GM12878 (cell line): ENCODE results near the gene NEK7. TPM values are rescaled to one million over a fixed set of nuclear protein-coding genes. Genes with fewer than 3 reads are reported as not detected.

Experiments used
- ATAC-seq: fragments of 200-7000 bp; cut with Tn5 transposase; 3 replicates; pipeline ENCODE4 v1.9.1; 2020; ENCODE audit warnings: mild to moderate bottlenecking, moderate library complexity
- BruUV-seq: library from RNA; stranded (reverse); fragments of 400-500 nt; replicated peaks from 2 replicates; lab custom pipeline; 2021; lab: Mats Ljungman, UMichigan
- CTCF ChIA-PET: fragments of 300-600 bp; sonication (Branson Sonifier 250); formaldehyde crosslinking; extraction: SDS; loops from one replicate; lab custom pipeline; 2021; ENCODE audit warnings: inconsistent platforms; lab: Yijun Ruan, JAX
- POLR2A ChIA-PET: fragments of 350-600 bp; formaldehyde crosslinking; extraction: SDS; loops from one replicate; lab custom pipeline; 2021; ENCODE audit warnings: inconsistent platforms; lab: Charles Lee
- RAD21 ChIA-PET: fragments of 300-600 bp; sonication (Branson Sonifier 250); formaldehyde crosslinking; loops from one replicate; lab custom pipeline; 2023; ENCODE audit warnings: antibody characterized with exemption; ENCODE audit not compliant: unreplicated experiment; lab: Charles Lee
- SMC1A ChIA-PET: fragments of 300-600 bp; sonication (Branson Sonifier 250); formaldehyde crosslinking; loops from one replicate; lab custom pipeline; 2023; ENCODE audit not compliant: unreplicated experiment, uncharacterized antibody; lab: Charles Lee
- DNase-seq: peaks from one replicate; pipeline ENCODE4 v3.0.0-alpha.2; 2011; ENCODE audit warnings: low read depth, low spot score
- FAIRE-seq: peaks from 3 replicates; lab custom pipeline; 2011; peaks lifted over from hg19 to GRCh38; lab: Jason Lieb, UNC
- H2AFZ ChIP-seq: 2 replicates; pipeline ENCODE4 v1.6.0; 2011; ENCODE audit warnings: low read depth, low read length, control low read depth; ENCODE audit not compliant: control insufficient read depth
- H3K27ac ChIP-seq: 2 replicates; pipeline ENCODE4 v1.5.1; 2011; ENCODE audit warnings: control low read depth; ENCODE audit not compliant: control insufficient read depth, insufficient read depth
- H3K27me3 ChIP-seq, 2 experiments: replicated peaks in 1 of 2; 2 replicates each; pipeline versions ENCODE4 v1.6.0 to v1.6.1; 2011; ENCODE audit warnings: low read length in 1 of 2; ENCODE audit not compliant: control insufficient read depth in 2 of 2, insufficient read depth in 2 of 2
- H3K36me3 ChIP-seq, 2 experiments: 2 replicates each; pipeline ENCODE4 v1.5.1; 2011; ENCODE audit warnings: low read length in 1 of 2; ENCODE audit not compliant: control insufficient read depth in 2 of 2, insufficient read depth in 2 of 2
- H3K4me1 ChIP-seq: 2 replicates; pipeline ENCODE4 v1.6.1; 2011; ENCODE audit warnings: mild to moderate bottlenecking, low read length, moderate library complexity, mixed read lengths; ENCODE audit not compliant: control insufficient read depth, insufficient read depth
- H3K4me2 ChIP-seq: 2 replicates; pipeline ENCODE4 v1.6.0; 2011; ENCODE audit warnings: control low read depth; ENCODE audit not compliant: control insufficient read depth, insufficient read depth
- H3K4me3 ChIP-seq: fragments of 200-600 bp; sonication (generic); 2 replicates; pipeline ENCODE4 v1.5.1; 2016
- H3K79me2 ChIP-seq: 2 replicates; pipeline ENCODE4 v1.6.0; 2011; ENCODE audit warnings: low read length; ENCODE audit not compliant: control insufficient read depth, insufficient read depth
- H3K9ac ChIP-seq: 2 replicates; pipeline ENCODE4 v1.8.0; 2011; ENCODE audit warnings: low read length, control low read depth, mixed read lengths; ENCODE audit not compliant: control insufficient read depth, insufficient read depth
- H3K9me3 ChIP-seq: replicated peaks from 3 replicates; pipeline ENCODE4 v1.5.1; 2011; ENCODE audit warnings: mild to moderate bottlenecking, low read length; ENCODE audit not compliant: control insufficient read depth, insufficient read depth
- H4K20me1 ChIP-seq: 2 replicates; pipeline ENCODE4 v1.6.0; 2011; ENCODE audit not compliant: control insufficient read depth, insufficient read depth
- CREB1 ChIP-seq: IDR thresholded peaks from 2 replicates; pipeline ENCODE4 v1.6.1; 2012; ENCODE audit warnings: low read depth, mild to moderate bottlenecking, inconsistent platforms
- NR2F1 ChIP-seq: fragments of 450-650 bp; conservative IDR thresholded peaks from 2 replicates; pipeline ENCODE4 v1.6.1; 2017; ENCODE audit warnings: mild to moderate bottlenecking
- SMAD5 ChIP-seq: IDR thresholded peaks from 2 replicates; pipeline ENCODE4 v1.6.1; 2016; ENCODE audit warnings: antibody characterized with exemption, low read depth
- SMC3 ChIP-seq: IDR thresholded peaks from 2 replicates; pipeline ENCODE4 v1.6.1; 2011; ENCODE audit warnings: low read length, improper control_type of control experiment, borderline replicate concordance
- ZSCAN29 ChIP-seq: fragments of 450-650 bp; IDR thresholded peaks from 2 replicates; pipeline ENCODE4 v1.6.1; 2017; ENCODE audit warnings: mild to moderate bottlenecking, moderate library complexity
- WGBS: methylation state at CpG from one replicate; pipeline ENCODE4 v1.1.6; 2016; ENCODE audit warnings: low lambda C conversion rate; ENCODE audit not compliant: insufficient replicate concordance, insufficient coverage; ENCODE audit errors: missing lambda C conversion rate; 5-methylcytosine and 5-hydroxymethylcytosine counted together
- in situ Hi-C: fragments of 300-500 bp; cut with MboI; formaldehyde crosslinking; loops from 9 replicates; pipeline ENCODE4 v1.14.3; 2018; ENCODE audit warnings: mixed read lengths
- intact Hi-C: fragments of 100-400 bp; cut with micrococcal nuclease; formaldehyde crosslinking; loops from one replicate; pipeline ENCODE4 v1.14.2; 2022; ENCODE audit not compliant: unreplicated experiment
- polyA plus RNA-seq, 11 experiments: library from polyadenylated mRNA; depleted of rRNA in 4 of 11; unstranded in 6 of 11; stranded (reverse) in 5 of 11; fragments of >200 nt; fragmentation: Nextera tagmentation in 4 of 11; fragmentation: Illumina TruSeq in 1 of 11; extraction: Ambion mirVana in 4 of 11; extraction: Trizol in 1 of 11; gene quantifications; 1 replicate in 1 of 11; 2 replicates in 10 of 11; pipeline versions ENCODE4 v1.2.1 to v1.2.3, GENCODE V29; 2011 to 2016; ENCODE audit warnings: inconsistent platforms in 2 of 11, missing spikeins in 2 of 11, low read depth in 1 of 11
- total RNA-seq, 4 experiments: library from RNA; depleted of rRNA in 3 of 4; stranded (reverse); fragments of >200 nt in 3 of 4; fragmentation: Illumina TruSeq in 1 of 4; extraction: Trizol in 1 of 4; gene quantifications; 2 replicates each; pipeline versions ENCODE4 v1.2.1 to v1.2.3, GENCODE V29; 2013 to 2021
- TF ChIP-seq, protein P1 (sequence below): fragments of 450-650 bp; conservative IDR thresholded peaks from 2 replicates; pipeline ENCODE4 v1.6.1; 2017; ENCODE audit warnings: mild to moderate bottlenecking, moderate library complexity
- TF ChIP-seq, protein P2 (sequence below): fragments of 450-650 bp; IDR thresholded peaks from 2 replicates; pipeline ENCODE4 v1.6.1; 2016; ENCODE audit warnings: mild to moderate bottlenecking
- TF ChIP-seq, protein P3 (sequence below): IDR thresholded peaks from 2 replicates; pipeline ENCODE4 v1.6.1; 2011; ENCODE audit warnings: mild to moderate bottlenecking, low read depth, low read length, moderate library complexity; ENCODE audit not compliant: insufficient replicate concordance
- TF ChIP-seq, protein P4 (sequence below): IDR thresholded peaks from 2 replicates; pipeline ENCODE4 v1.6.1; 2011; ENCODE audit warnings: low read depth, mild to moderate bottlenecking, low read length, moderate library complexity, borderline replicate concordance; ENCODE audit errors: extremely low read depth
- TF ChIP-seq, protein P5 (sequence below): IDR thresholded peaks from 2 replicates; pipeline ENCODE4 v1.6.1; 2011; ENCODE audit warnings: borderline replicate concordance, low read depth, mild to moderate bottlenecking, moderate library complexity, mixed read lengths, low read length; ENCODE audit not compliant: insufficient read depth; ENCODE audit errors: extremely low read length

Gene NEK7
- total and polyA plus RNA-seq, 10 of the 15 experiments (the other 5 are each of a cell fraction or from before 2014, with no cell fraction given), result 9.4 to 77.7 (median 24.0) TPM

DNA sequence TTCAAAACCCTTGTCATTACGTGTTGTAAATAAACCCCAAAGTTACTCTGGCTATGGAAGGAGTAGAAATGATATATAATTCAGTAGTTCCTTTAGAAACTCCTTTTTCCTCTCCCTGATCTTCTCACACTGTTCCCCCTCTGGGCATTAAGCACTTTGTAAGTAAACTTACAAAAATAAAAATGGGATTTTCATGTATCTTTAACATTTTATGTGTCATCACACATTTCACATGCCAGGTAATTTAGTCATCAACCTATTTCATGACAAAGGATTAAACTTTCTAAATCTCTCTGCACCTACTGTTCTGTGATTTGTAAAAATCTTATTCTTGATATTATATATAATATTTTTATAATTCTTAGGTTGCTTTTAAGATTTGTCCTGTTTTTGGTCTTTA lies 176.9 kb downstream of the NEK7 start:
- ChIA-PET POLR2A (no interaction called here), CTCF (interaction anchor here (0.6 to 1.6 kb wide), 3 partner anchors 11 to 72 kb away, joined by 3 read pairs; no protein-coding TSS in a partner anchor), RAD21 (no interaction called here), SMC1A (no interaction called here)
- FAIRE-seq (no peak), DNase-seq (no peak), ATAC-seq (no peak)
- Histone ChIP-seq H3K9ac (no peak overlapping the region), H3K79me2 (no peaks in the 10 kb centered on the region), H2AFZ (no peak overlapping the region), H3K9me3 (no peaks in the 10 kb centered on the region), H3K4me3 (no peak overlapping the region), H4K20me1 (no peaks in the 10 kb centered on the region), H3K4me1 (no peaks in the 10 kb centered on the region), H3K36me3 (no peaks in the 10 kb centered on the region), H3K27me3 (no peaks in the 10 kb centered on the region), H3K4me2 (no peak overlapping the region), H3K27ac (no peak overlapping the region)
- in situ Hi-C loops (no loop called here), intact Hi-C loops (no loop called here)
- BruUV-seq, result no TSS peak
- 0% methylated on average over 1 of the region's 1 CpG for WGBS
- TF ChIP-seq, protein P1, sequence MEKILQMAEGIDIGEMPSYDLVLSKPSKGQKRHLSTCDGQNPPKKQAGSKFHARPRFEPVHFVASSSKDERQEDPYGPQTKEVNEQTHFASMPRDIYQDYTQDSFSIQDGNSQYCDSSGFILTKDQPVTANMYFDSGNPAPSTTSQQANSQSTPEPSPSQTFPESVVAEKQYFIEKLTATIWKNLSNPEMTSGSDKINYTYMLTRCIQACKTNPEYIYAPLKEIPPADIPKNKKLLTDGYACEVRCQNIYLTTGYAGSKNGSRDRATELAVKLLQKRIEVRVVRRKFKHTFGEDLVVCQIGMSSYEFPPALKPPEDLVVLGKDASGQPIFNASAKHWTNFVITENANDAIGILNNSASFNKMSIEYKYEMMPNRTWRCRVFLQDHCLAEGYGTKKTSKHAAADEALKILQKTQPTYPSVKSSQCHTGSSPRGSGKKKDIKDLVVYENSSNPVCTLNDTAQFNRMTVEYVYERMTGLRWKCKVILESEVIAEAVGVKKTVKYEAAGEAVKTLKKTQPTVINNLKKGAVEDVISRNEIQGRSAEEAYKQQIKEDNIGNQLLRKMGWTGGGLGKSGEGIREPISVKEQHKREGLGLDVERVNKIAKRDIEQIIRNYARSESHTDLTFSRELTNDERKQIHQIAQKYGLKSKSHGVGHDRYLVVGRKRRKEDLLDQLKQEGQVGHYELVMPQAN, result no peak
- TF ChIP-seq SMC3 (no peak), SMAD5 (no peak), NR2F1 (no peak), ZSCAN29 (no peak), CREB1 (no peak)
- TF ChIP-seq, protein P2, sequence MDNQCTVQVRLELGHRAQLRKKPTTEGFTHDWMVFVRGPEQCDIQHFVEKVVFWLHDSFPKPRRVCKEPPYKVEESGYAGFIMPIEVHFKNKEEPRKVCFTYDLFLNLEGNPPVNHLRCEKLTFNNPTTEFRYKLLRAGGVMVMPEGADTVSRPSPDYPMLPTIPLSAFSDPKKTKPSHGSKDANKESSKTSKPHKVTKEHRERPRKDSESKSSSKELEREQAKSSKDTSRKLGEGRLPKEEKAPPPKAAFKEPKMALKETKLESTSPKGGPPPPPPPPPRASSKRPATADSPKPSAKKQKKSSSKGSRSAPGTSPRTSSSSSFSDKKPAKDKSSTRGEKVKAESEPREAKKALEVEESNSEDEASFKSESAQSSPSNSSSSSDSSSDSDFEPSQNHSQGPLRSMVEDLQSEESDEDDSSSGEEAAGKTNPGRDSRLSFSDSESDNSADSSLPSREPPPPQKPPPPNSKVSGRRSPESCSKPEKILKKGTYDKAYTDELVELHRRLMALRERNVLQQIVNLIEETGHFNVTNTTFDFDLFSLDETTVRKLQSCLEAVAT, result no peak
- TF ChIP-seq, protein P3, sequence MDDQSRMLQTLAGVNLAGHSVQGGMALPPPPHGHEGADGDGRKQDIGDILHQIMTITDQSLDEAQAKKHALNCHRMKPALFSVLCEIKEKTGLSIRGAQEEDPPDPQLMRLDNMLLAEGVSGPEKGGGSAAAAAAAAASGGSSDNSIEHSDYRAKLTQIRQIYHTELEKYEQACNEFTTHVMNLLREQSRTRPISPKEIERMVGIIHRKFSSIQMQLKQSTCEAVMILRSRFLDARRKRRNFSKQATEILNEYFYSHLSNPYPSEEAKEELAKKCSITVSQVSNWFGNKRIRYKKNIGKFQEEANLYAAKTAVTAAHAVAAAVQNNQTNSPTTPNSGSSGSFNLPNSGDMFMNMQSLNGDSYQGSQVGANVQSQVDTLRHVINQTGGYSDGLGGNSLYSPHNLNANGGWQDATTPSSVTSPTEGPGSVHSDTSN, result no peak
- TF ChIP-seq, protein P4, sequence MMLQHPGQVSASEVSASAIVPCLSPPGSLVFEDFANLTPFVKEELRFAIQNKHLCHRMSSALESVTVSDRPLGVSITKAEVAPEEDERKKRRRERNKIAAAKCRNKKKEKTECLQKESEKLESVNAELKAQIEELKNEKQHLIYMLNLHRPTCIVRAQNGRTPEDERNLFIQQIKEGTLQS, result no peak
- TF ChIP-seq, protein P5, sequence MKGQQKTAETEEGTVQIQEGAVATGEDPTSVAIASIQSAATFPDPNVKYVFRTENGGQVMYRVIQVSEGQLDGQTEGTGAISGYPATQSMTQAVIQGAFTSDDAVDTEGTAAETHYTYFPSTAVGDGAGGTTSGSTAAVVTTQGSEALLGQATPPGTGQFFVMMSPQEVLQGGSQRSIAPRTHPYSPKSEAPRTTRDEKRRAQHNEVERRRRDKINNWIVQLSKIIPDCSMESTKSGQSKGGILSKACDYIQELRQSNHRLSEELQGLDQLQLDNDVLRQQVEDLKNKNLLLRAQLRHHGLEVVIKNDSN, result no peak
